Adipose tissue (tissue), 3 donors: Measurements from ENCODE around the gene TMEM11. TPM values are rescaled to one million over a fixed set of nuclear protein-coding genes. Genes with fewer than 3 reads are reported as not detected.

Experiments
- H3K27ac ChIP-seq: one replicate; pipeline ENCODE4 v1.5.1; 2013; ENCODE audit warnings: low read depth, low read length
- WGBS, 3 donors: extraction: QIAGEN DNeasy Blood & Tissue Kit; methylation state at CpG; one replicate each; pipeline ENCODE4 v1.1.7; 2013; 5-methylcytosine and 5-hydroxymethylcytosine counted together
- polyA plus RNA-seq, 3 donors: library from polyadenylated mRNA; stranded (reverse); fragments of 200-250 nt; gene quantifications; one replicate each; pipeline ENCODE4 v1.2.3, GENCODE V29; 2013
- donor health status: healthy with polysubstance abuse.
- donor health status: Bipolar disorder and iron deficiency.
- donor health status: healthy.

Gene TMEM11
- polyA plus RNA-seq, 3 donors = 17.7 to 39.3 (median 23.8) TPM

DNA sequence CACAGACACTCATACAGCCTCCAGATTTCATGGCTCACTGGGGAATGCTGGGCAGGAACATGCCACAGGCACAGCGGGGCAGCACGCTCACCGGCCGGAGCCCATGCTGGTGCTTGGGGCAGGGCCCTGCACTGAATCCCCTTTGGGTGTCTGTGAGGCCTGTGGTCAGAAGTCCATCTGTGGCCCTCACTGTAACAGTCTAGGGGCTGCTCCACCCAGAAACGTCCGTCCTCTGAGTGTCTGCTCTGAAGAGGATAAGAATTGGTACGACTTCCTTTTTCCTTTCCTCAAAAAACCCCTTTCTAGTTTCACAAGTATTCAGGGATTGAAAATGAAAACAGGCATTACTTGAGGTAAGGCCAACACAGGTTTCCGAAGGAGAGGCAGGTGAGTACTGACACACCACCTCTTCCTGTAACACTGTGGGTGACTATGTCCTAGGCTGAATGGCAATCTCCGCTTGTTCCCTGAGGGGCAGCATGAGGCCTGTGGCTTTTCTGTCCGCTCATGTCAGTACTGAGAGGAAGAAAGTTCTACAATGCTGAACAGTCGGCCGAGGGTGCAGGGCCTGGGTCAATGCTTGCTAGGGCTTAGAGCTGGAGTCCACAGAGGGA is 42.5 kb downstream of the TMEM11 start:
- WGBS, 3 donors = 75 to 91% (median 77%) methylated on average over 12 of the region's 12 CpGs
- H3K27ac ChIP-seq = no peak overlapping the region

GRCh38 chr17:21170809-21171208 is 43.2 kb downstream of the TMEM11 start:
- 32 to 77% (median 54%) methylated on average over 7 of the region's 7 CpGs for WGBS, 3 donors
- H3K27ac ChIP-seq = no peak overlapping the region

DNA sequence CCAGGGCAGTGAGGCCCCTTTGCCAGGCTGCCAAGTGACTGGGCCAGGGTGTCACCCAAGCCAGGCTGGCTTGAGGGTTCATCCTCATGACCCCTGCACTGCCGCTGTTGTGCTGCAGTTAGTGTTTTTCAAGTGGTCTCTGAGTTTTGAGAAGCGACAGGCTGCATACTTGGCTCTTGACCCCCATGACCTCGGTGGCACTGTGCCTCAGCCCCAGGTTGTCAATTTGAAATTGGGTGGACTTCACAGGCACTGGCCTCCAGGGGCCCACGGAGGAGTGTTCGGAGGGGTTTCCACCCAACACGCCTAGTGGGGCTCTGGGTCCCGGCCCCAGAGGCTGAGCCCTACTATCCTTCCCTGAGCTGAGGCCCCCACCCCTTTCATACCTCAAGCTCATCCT is 44.5 kb downstream of the TMEM11 start:
- 92 to 97% (median 93%) methylated on average over 7 of the region's 7 CpGs for WGBS, 3 donors
- no peak overlapping the region for H3K27ac ChIP-seq

DNA sequence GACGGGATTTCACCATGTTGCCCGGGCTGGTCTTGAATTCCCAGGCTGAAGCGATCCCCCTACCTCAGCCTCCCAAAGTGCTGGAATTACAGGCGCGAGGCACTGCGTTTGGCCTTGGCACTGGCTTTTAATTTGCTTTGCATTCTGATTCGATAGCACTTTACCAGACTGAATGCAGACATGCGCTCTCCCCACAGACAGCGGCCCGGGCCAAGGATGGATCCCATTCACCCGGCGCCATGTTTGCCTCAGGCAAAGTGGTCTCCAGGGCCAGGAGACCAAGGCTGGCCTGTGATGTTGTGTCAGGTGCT is 45.5 kb downstream of the TMEM11 start:
- H3K27ac ChIP-seq = no peak overlapping the region
- WGBS, 3 donors = 94 to 98% (median 97%) methylated on average over 12 of the region's 12 CpGs

- peak overlapping the region; percentile 31 for H3K27ac ChIP-seq
- WGBS, 3 donors = 70 to 76% (median 72%) methylated on average over 5 of the region's 5 CpGs
These were observed 46.7 kb downstream of the TMEM11 start for GRCh38 chr17:21167303-21167702.

GRCh38 chr17:21166595-21167210 is 47.3 kb downstream of the TMEM11 start:
- WGBS, 3 donors = 41 to 68% (median 46%) methylated on average over 5 of the region's 5 CpGs
- no peak overlapping the region for H3K27ac ChIP-seq

GRCh38 chr17:21165922-21166594 is 47.9 kb downstream of the TMEM11 start:
- H3K27ac ChIP-seq = peak overlapping the region; percentile 21
- WGBS, 3 donors = 71 to 86% (median 80%) methylated on average over 11 of the region's 11 CpGs

DNA sequence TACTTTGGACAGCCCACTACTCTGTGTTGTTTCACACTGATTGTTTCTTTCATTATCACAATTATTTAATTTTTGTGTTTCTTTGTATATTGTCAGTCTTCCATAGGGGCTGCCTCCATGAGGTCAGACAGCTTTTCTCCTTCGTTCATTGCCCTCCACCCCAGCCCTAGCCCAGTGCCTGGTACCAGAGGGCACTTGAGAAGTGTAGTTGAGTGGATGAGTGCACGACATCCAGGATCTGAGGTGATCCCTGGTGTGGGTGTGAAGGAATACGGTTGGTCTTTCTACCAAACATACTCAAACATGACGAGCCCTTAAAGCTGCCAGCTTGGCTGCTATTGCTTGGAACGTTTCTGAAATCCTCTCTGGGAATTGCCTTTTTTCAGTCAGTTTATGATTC is 49.3 kb downstream of the TMEM11 start:
- no peak overlapping the region for H3K27ac ChIP-seq
- 74 to 88% (median 77%) methylated on average over 5 of the region's 5 CpGs for WGBS, 3 donors

DNA sequence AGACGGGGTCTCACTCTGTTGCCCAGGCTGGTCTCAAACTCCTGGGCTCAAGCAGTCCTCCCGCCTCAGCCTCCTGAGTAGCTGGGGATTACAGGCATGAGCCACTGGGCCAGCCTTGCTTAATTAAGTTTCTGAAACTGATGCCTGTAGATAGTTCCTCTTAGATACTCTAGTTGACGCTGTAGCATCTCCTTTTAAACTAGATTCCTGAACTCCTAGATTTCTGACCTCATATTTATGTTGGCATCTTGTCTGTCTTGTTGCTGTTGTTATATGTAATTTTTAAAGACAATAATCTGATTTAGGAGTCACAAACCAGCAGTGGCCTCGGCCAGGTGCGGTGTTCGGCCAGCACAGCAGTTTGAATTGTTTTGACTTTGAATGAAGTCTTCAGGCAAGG is 49.7 kb downstream of the TMEM11 start:
- 89 to 97% (median 92%) methylated on average over 6 of the region's 6 CpGs for WGBS, 3 donors
- no peak overlapping the region for H3K27ac ChIP-seq

GRCh38 chr17:21163101-21163500 is 50.9 kb downstream of the TMEM11 start:
- H3K27ac ChIP-seq = no peak overlapping the region
- WGBS, 3 donors = 92 to 96% (median 94%) methylated on average over 6 of the region's 6 CpGs

DNA sequence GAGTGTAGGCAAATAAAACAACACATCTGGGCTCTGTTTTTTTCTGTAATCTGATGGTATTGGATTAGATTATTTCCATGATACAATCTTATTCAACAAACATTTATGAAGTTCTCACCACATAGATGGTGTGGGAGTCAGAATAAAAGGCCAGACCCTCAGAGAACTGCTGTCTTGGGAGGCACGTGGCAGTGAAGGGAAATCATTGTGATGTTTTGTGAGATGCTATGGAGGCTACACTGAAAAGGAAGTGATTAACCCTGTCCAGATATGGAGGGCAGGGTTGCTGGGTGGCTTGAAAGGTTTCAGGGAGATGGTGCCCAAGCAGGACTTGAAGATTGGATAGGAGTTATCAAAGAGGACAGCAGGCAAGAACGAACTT is 51.6 kb downstream of the TMEM11 start:
- 56 to 64% (median 56%) methylated on average over 2 of the region's 2 CpGs for WGBS, 3 donors
- H3K27ac ChIP-seq = no peak overlapping the region

GRCh38 chr17:21161498-21162393 is 52.2 kb downstream of the TMEM11 start:
- H3K27ac ChIP-seq = no peak overlapping the region
- WGBS, 3 donors = 20 to 41% (median 35%) methylated on average over 7 of the region's 7 CpGs

- no peak overlapping the region for H3K27ac ChIP-seq
These were observed 53.6 kb downstream of the TMEM11 start for GRCh38 chr17:21160401-21160800.

GRCh38 chr17:21157586-21158370 is 56.2 kb downstream of the TMEM11 start:
- 63 to 94% (median 75%) methylated on average over 1 of the region's 1 CpG for WGBS, 3 donors
- no peak overlapping the region for H3K27ac ChIP-seq

DNA sequence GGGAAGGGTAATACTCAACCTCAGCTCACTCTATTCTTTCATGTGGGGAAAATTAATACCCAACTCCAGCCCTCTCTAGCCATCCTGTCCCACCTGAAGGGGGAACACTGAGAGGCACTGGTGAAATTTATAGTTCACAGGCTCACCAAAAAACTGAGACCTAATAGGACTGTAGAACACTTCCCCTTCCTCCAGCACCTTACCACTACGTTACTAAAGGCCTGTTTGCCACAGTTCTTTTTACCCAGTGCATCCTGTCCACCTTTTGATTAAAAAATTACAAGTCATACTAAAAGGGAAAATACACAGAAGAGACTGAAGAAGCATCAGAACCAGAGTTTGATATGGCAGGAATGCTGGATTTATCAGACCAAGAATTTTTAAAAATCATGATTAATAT is 61.2 kb downstream of the TMEM11 start:
- no peak overlapping the region for H3K27ac ChIP-seq
- WGBS, 3 donors = 46 to 84% (median 55%) methylated on average over 1 of the region's 1 CpG

GRCh38 chr17:21149621-21150020 is 64.3 kb downstream of the TMEM11 start:
- 56 to 82% (median 68%) methylated on average over 1 of the region's 1 CpG for WGBS, 3 donors

More at GRCh38 chr17:21149621-21150020, 64.3 kb downstream of the TMEM11 start:
- H3K27ac ChIP-seq = no peak overlapping the region
